ENCODE data around the gene SBK2.

SBK2 gene

DNA sequence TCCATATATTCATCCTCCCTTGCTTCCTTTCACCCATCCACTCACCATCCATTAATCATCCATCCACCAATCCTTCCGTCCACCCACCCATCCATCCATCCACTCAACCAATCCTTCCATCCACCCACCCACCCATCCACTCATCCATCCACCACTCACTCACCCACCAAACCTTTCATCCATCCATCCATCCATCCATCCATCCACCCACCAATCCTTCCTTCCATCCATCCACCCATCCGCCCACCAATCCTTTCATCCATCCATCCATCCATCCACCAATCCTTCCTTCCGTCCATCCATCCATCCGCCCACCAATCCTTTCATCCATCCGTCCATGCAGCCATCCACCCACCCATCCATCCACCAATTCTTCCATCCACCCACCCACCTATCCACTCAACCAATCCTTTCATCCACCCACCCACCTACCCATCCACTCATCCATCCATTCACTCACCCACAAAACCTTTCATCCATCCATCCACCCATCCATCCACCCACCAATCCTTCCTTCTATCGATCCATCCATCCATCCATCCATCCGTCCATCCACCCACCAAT lies 5.4 kb upstream of the SBK2 start:
- 85% methylated on average over 7 of the region's 7 CpGs for WGBS
- Histone ChIP-seq H4K91ac (ENCODE audit: low read length) (no peak overlapping the region), H3K36me3 (ENCODE audit: control insufficient read depth in 1 of 2, insufficient read depth in 2 of 2, low read depth in 1 of 2, low read length in 2 of 2) (no peaks in the 10 kb centered on the region), H3K14ac (ENCODE audit: low read length in 2 of 2) (no peak overlapping the region), H3K4me1 (ENCODE audit: control insufficient read depth, insufficient read depth, low read depth, low read length) (peaks cover 26% of the 10 kb centered on the region), H2BK5ac (ENCODE audit: low read depth, low read length, poor library complexity, severe bottlenecking) (no peak overlapping the region), H3K9ac (ENCODE audit: low read length) (no peak overlapping the region), H3K79me1 (replicated peaks; ENCODE audit: low read length, poor library complexity, severe bottlenecking) (no peaks in the 10 kb centered on the region), H2BK120ac (ENCODE audit: low read depth, low read length) (no peak overlapping the region), H3K9me3 (ENCODE audit: control insufficient read depth, low read length) (no peaks in the 10 kb centered on the region), H3K4me3 (ENCODE audit: insufficient read depth in 1 of 2, low read depth in 1 of 2, low read length in 2 of 2) (no peak overlapping the region), H2BK15ac (ENCODE audit: low read depth, poor library complexity, severe bottlenecking) (no peak overlapping the region), H2AFZ (ENCODE audit: low read depth, low read length) (no peak overlapping the region), H3K18ac (ENCODE audit: low read depth in 1 of 2, low read length in 2 of 2) (no peak overlapping the region), H3K27ac (ENCODE audit: low read length, poor library complexity, severe bottlenecking) (no peak overlapping the region), H3K4ac (ENCODE audit: low read depth in 1 of 2, low read length in 2 of 2) (no peak overlapping the region), H3K23ac (ENCODE audit: low read length in 2 of 2) (no peak overlapping the region), H2BK12ac (ENCODE audit: low read length in 2 of 2) (no peak overlapping the region), H3K27me3 (ENCODE audit: control insufficient read depth in 1 of 2, insufficient read depth in 1 of 2, low read length in 2 of 2) (peaks cover 0 to 10% of the 10 kb centered on the region in 2 experiments), H4K8ac (ENCODE audit: low read length) (no peak overlapping the region), H2AK5ac (ENCODE audit: low read length, severe bottlenecking) (no peak overlapping the region), H3K4me2 (ENCODE audit: low read length, poor library complexity, severe bottlenecking) (no peak overlapping the region)
- DNase-seq = no peak

DNA sequence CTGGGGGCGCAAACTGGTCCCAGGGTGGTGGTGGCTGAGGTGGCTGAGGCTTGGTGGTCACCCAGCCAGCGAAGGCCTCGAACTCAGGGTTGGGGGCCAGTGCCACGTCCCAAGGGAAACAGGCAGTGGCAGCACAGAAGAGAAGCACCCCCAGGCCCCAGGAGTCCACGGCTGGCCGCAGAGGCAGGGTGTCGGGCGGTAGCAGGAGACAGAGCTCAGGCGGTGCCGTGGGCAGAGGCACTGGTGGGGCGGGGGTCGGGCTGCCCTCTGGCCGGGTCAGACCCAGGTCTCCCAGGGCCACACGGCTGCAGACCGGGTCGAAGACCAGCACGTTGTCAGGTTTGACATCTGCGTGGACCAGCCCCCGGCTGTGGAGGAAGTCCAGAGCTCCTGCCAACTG lies 4.2 kb upstream of the SBK2 start:
- Histone ChIP-seq H3K4me1 (ENCODE audit: control insufficient read depth, insufficient read depth, low read depth, low read length) (peaks cover 27% of the 10 kb centered on the region), H4K8ac (ENCODE audit: low read length) (no peak overlapping the region), H3K36me3 (ENCODE audit: control insufficient read depth in 1 of 2, insufficient read depth in 2 of 2, low read depth in 1 of 2, low read length in 2 of 2) (no peaks in the 10 kb centered on the region), H4K91ac (ENCODE audit: low read length) (no peak overlapping the region), H2BK5ac (ENCODE audit: low read depth, low read length, poor library complexity, severe bottlenecking) (peak overlapping the region; percentile 20), H3K14ac (ENCODE audit: low read length in 2 of 2) (no peak overlapping the region), H3K4me3 (ENCODE audit: insufficient read depth in 1 of 2, low read depth in 1 of 2, low read length in 2 of 2) (no peak overlapping the region), H3K27ac (ENCODE audit: low read length, poor library complexity, severe bottlenecking) (no peak overlapping the region), H3K4ac (ENCODE audit: low read depth in 1 of 2, low read length in 2 of 2) (no peak overlapping the region), H2AFZ (ENCODE audit: low read depth, low read length) (no peak overlapping the region), H3K9ac (ENCODE audit: low read length) (no peak overlapping the region), H3K27me3 (ENCODE audit: control insufficient read depth in 1 of 2, insufficient read depth in 1 of 2, low read length in 2 of 2) (peaks cover 0 to 10% of the 10 kb centered on the region in 2 experiments), H2BK120ac (ENCODE audit: low read depth, low read length) (no peak overlapping the region), H2AK5ac (ENCODE audit: low read length, severe bottlenecking) (no peak overlapping the region), H2BK15ac (ENCODE audit: low read depth, poor library complexity, severe bottlenecking) (no peak overlapping the region), H3K9me3 (ENCODE audit: control insufficient read depth, low read length) (no peaks in the 10 kb centered on the region), H3K4me2 (ENCODE audit: low read length, poor library complexity, severe bottlenecking) (no peak overlapping the region), H3K23ac (ENCODE audit: low read length in 2 of 2) (no peak overlapping the region), H2BK12ac (ENCODE audit: low read length in 2 of 2) (no peak overlapping the region), H3K18ac (ENCODE audit: low read depth in 1 of 2, low read length in 2 of 2) (no peak overlapping the region), H3K79me1 (replicated peaks; ENCODE audit: low read length, poor library complexity, severe bottlenecking) (no peaks in the 10 kb centered on the region)
- WGBS = 83% methylated on average over 19 of the region's 19 CpGs
- no peak for DNase-seq

DNA sequence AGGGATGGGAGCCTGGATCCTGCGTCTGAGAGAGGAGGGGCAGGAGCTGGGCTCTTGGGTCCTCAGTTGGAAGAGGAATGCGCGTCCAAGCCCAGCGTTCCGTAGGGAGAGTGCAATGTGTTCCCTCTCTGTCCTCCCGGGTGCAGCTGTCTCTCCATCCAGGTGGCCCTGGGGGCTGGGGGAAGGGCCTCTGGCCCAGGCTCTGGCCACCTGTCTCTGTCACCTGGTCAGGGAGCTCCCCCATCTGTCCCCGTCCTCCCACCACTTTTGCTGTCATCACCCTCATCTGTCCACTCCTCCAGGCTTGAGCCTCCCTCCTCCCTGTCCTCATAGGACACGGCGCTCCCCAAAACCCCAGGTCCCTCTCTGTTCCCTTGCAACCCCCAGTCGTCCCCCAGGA lies 3.7 kb upstream of the SBK2 start:
- H2BK5ac ChIP-seq (ENCODE audit: low read depth, low read length, poor library complexity, severe bottlenecking) = no peak overlapping the region
- H3K9me3 ChIP-seq (ENCODE audit: control insufficient read depth, low read length) = no peaks in the 10 kb centered on the region
- H3K4me3 ChIP-seq (ENCODE audit: insufficient read depth in 1 of 2, low read depth in 1 of 2, low read length in 2 of 2) = no peak overlapping the region
- H3K27ac ChIP-seq (ENCODE audit: low read length, poor library complexity, severe bottlenecking) = no peak overlapping the region
- H2AFZ ChIP-seq (ENCODE audit: low read depth, low read length) = no peak overlapping the region
- no peak overlapping the region for H3K18ac ChIP-seq (ENCODE audit: low read depth in 1 of 2, low read length in 2 of 2)
- H3K27me3 ChIP-seq (ENCODE audit: control insufficient read depth in 1 of 2, insufficient read depth in 1 of 2, low read length in 2 of 2) = peaks cover 0 to 10% of the 10 kb centered on the region in 2 experiments
- H2AK5ac ChIP-seq (ENCODE audit: low read length, severe bottlenecking) = no peak overlapping the region
- no peak overlapping the region for H3K4me2 ChIP-seq (ENCODE audit: low read length, poor library complexity, severe bottlenecking)
- no peak overlapping the region for H3K4ac ChIP-seq (ENCODE audit: low read depth in 1 of 2, low read length in 2 of 2)
- H2BK15ac ChIP-seq (ENCODE audit: low read depth, poor library complexity, severe bottlenecking) = no peak overlapping the region
- no peak overlapping the region for H4K91ac ChIP-seq (ENCODE audit: low read length)
- H3K4me1 ChIP-seq (ENCODE audit: control insufficient read depth, insufficient read depth, low read depth, low read length) = peaks cover 27% of the 10 kb centered on the region
- no peak overlapping the region for H3K23ac ChIP-seq (ENCODE audit: low read length in 2 of 2)
- DNase-seq = no peak
- 58% methylated on average over 8 of the region's 10 CpGs for WGBS
- H2BK12ac ChIP-seq (ENCODE audit: low read length in 2 of 2) = no peak overlapping the region
- no peaks in the 10 kb centered on the region for H3K79me1 ChIP-seq (replicated peaks; ENCODE audit: low read length, poor library complexity, severe bottlenecking)
- H4K8ac ChIP-seq (ENCODE audit: low read length) = no peak overlapping the region
- H2BK120ac ChIP-seq (ENCODE audit: low read depth, low read length) = no peak overlapping the region
- no peaks in the 10 kb centered on the region for H3K36me3 ChIP-seq (ENCODE audit: control insufficient read depth in 1 of 2, insufficient read depth in 2 of 2, low read depth in 1 of 2, low read length in 2 of 2)
- no peak overlapping the region for H3K9ac ChIP-seq (ENCODE audit: low read length)
- no peak overlapping the region for H3K14ac ChIP-seq (ENCODE audit: low read length in 2 of 2)

DNA sequence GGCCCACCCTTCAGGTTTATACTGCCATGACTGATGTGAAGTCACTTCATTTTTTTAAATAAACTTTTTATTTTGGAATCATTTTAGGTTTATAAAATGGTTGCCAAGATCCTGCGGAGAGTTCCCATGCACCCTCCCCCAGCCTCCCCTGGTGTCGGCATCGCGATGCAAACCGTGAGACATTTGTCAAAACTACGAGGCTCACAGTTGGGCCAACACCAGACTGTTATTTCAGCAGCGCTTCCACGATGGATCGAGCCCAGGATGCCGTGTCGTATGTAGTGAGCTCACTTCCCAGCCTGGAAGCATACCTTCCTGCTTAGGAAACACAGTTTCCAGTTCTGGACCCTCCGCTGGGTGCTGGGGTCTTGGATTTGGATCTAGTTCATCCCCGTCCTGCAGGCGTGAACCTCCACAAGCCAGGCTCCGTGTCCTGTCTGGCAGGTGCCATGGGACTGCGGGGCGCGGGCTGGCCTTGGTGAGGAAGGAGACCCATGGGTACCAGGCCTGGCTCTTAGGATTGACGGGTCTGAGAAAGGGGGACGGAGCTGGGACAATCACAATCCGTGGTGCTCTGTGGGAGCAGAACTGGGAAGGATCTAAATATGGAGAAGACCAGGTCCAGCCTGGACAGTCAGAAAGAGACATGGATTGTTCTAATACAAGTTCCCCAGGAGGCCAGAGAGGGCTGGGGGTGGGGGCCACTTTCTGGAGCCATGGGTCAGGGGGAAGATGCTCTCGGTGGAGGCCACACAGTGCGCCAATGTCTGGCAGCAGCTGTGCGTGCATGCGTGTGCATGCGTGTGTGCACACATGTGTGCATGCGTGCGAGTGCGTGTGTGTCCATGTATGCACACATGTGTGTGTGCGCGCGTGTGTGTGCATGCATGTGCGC lies 2.4 kb upstream of the SBK2 start:
- H4K8ac ChIP-seq (ENCODE audit: low read length) = no peak overlapping the region
- no peaks in the 10 kb centered on the region for H3K36me3 ChIP-seq (ENCODE audit: control insufficient read depth in 1 of 2, insufficient read depth in 2 of 2, low read depth in 1 of 2, low read length in 2 of 2)
- no peak overlapping the region for H3K4ac ChIP-seq (ENCODE audit: low read depth in 1 of 2, low read length in 2 of 2)
- H2BK12ac ChIP-seq (ENCODE audit: low read length in 2 of 2) = no peak overlapping the region
- peak overlapping the region; percentile 26 for H2AK5ac ChIP-seq (ENCODE audit: low read length, severe bottlenecking)
- no peak overlapping the region for H3K9ac ChIP-seq (ENCODE audit: low read length)
- peaks cover 0 to 4% of the 10 kb centered on the region in 2 experiments for H3K27me3 ChIP-seq (ENCODE audit: control insufficient read depth in 1 of 2, insufficient read depth in 1 of 2, low read length in 2 of 2)
- H3K9me3 ChIP-seq (ENCODE audit: control insufficient read depth, low read length) = no peaks in the 10 kb centered on the region
- H3K14ac ChIP-seq (ENCODE audit: low read length in 2 of 2) = peak overlapping the region in 1 of 2 experiments; percentile 9
- H3K4me1 ChIP-seq (ENCODE audit: control insufficient read depth, insufficient read depth, low read depth, low read length) = peaks cover 26% of the 10 kb centered on the region
- no peak overlapping the region for H2BK15ac ChIP-seq (ENCODE audit: low read depth, poor library complexity, severe bottlenecking)
- H3K4me3 ChIP-seq (ENCODE audit: insufficient read depth in 1 of 2, low read depth in 1 of 2, low read length in 2 of 2) = no peak overlapping the region
- H3K27ac ChIP-seq (ENCODE audit: low read length, poor library complexity, severe bottlenecking) = no peak overlapping the region
- H2BK120ac ChIP-seq (ENCODE audit: low read depth, low read length) = no peak overlapping the region
- no peak overlapping the region for H3K23ac ChIP-seq (ENCODE audit: low read length in 2 of 2)
- H3K4me2 ChIP-seq (ENCODE audit: low read length, poor library complexity, severe bottlenecking) = no peak overlapping the region
- DNase-seq = no peak
- H2BK5ac ChIP-seq (ENCODE audit: low read depth, low read length, poor library complexity, severe bottlenecking) = no peak overlapping the region
- no peaks in the 10 kb centered on the region for H3K79me1 ChIP-seq (replicated peaks; ENCODE audit: low read length, poor library complexity, severe bottlenecking)
- no peak overlapping the region for H3K18ac ChIP-seq (ENCODE audit: low read depth in 1 of 2, low read length in 2 of 2)
- peak overlapping the region; percentile 1 for H4K91ac ChIP-seq (ENCODE audit: low read length)
- H2AFZ ChIP-seq (ENCODE audit: low read depth, low read length) = no peak overlapping the region
- 87% methylated on average over 33 of the region's 33 CpGs for WGBS
